ENCODE measurements around the gene IARS1.

GRCh38 chr9:92289708-92290390 lies 3.6 kb downstream of the IARS1 start:
- TF ChIP-seq CTCF (IDR thresholded peaks at IDR 0.05) (no peak), POLR2AphosphoS5 (IDR thresholded peaks at IDR 0.05; ENCODE audit: insufficient read depth in 1 of 2, low read depth in 1 of 2) (no peak)

All from vagina (tissue), 2 donors.